Left kidney (tissue), 1 donor: ENCODE data around the gene KRTAP10-7. TPM values are rescaled to one million over a fixed set of nuclear protein-coding genes. Genes with fewer than 3 reads are reported as not detected.

Experiments
- polyA plus RNA-seq: library from polyadenylated mRNA; unstranded; fragments of 120-200 nt; gene quantifications from one replicate; pipeline ENCODE4 v1.2.1, GENCODE V29; 2013; ENCODE audit not compliant: insufficient read length

The KRTAP10-7 gene
- polyA plus RNA-seq, 1 donor: not detected

Other genes starting within 250 kb of the KRTAP10-7 start
- gene TRPM2, start 247.0 kb upstream of the KRTAP10-7 start, polyA plus RNA-seq: 0.57 TPM
- gene LRRC3, start 145.1 kb upstream of the KRTAP10-7 start, polyA plus RNA-seq: 4.6 TPM
- gene KRTAP10-1, start 60.4 kb upstream of the KRTAP10-7 start, polyA plus RNA-seq: not detected
- not detected for gene KRTAP10-2, start 49.1 kb upstream of the KRTAP10-7 start, polyA plus RNA-seq
- gene KRTAP10-3, start 41.8 kb upstream of the KRTAP10-7 start, polyA plus RNA-seq: not detected
- gene KRTAP10-4, start 26.9 kb upstream of the KRTAP10-7 start, polyA plus RNA-seq: not detected
- not detected for gene KRTAP10-5, start 20.0 kb upstream of the KRTAP10-7 start, polyA plus RNA-seq
- gene KRTAP10-6, start 8.1 kb upstream of the KRTAP10-7 start, polyA plus RNA-seq: not detected
- gene KRTAP10-8, start 11.5 kb downstream of the KRTAP10-7 start, polyA plus RNA-seq: not detected
- not detected for gene KRTAP10-9, start 26.5 kb downstream of the KRTAP10-7 start, polyA plus RNA-seq
- gene KRTAP10-10, start 36.8 kb downstream of the KRTAP10-7 start, polyA plus RNA-seq: not detected
- not detected for gene KRTAP10-11, start 45.8 kb downstream of the KRTAP10-7 start, polyA plus RNA-seq
- gene KRTAP12-4, start 54.1 kb downstream of the KRTAP10-7 start, polyA plus RNA-seq: not detected
- gene KRTAP12-3, start 57.3 kb downstream of the KRTAP10-7 start, polyA plus RNA-seq: not detected
- gene KRTAP12-2, start 66.3 kb downstream of the KRTAP10-7 start, polyA plus RNA-seq: not detected
- gene KRTAP12-1, start 81.6 kb downstream of the KRTAP10-7 start, polyA plus RNA-seq: not detected
- not detected for gene KRTAP10-12, start 96.6 kb downstream of the KRTAP10-7 start, polyA plus RNA-seq
- 0.96 TPM for gene TSPEAR, start 111.0 kb downstream of the KRTAP10-7 start, polyA plus RNA-seq
- 140 TPM for gene UBE2G2, start 201.2 kb downstream of the KRTAP10-7 start, polyA plus RNA-seq
- 113 TPM for gene SUMO3, start 217.5 kb downstream of the KRTAP10-7 start, polyA plus RNA-seq